HEK293T (cell line): ENCODE data around the gene CIB1.

Experiments used
- CTCF ChIA-PET: fragments of 350-600 bp; formaldehyde crosslinking; extraction: SDS; loops from one replicate; lab custom pipeline; 2021; ENCODE audit warnings: antibody characterized with exemption, inconsistent platforms; lab: Yijun Ruan, JAX
- POLR2A ChIA-PET: fragments of 350-600 bp; formaldehyde crosslinking; extraction: SDS; loops from one replicate; lab custom pipeline; 2020; ENCODE audit warnings: antibody characterized with exemption, inconsistent platforms; lab: Yijun Ruan, JAX
- DNase-seq: peaks from one replicate; pipeline ENCODE4 v3.0.0; 2012; ENCODE audit warnings: mixed read lengths; ENCODE audit errors: extremely low spot score
- ARNT ChIP-seq: fragments of 450-650 bp; IDR thresholded peaks from 2 replicates; pipeline ENCODE4 v1.6.1; 2017; ENCODE audit warnings: mild to moderate bottlenecking
- BHLHE40 ChIP-seq: fragments of 450-650 bp; IDR thresholded peaks from 2 replicates; pipeline ENCODE4 v1.6.1; 2016; ENCODE audit warnings: mild to moderate bottlenecking, moderate library complexity, borderline replicate concordance
- CTBP1 ChIP-seq: fragments of 450-650 bp; IDR thresholded peaks from 2 replicates; pipeline ENCODE4 v1.6.1; 2016; ENCODE audit warnings: borderline replicate concordance
- ELF4 ChIP-seq: fragments of 450-650 bp; IDR thresholded peaks from 2 replicates; pipeline ENCODE4 v1.6.1; 2017; ENCODE audit warnings: antibody characterized with exemption
- FOXA1 ChIP-seq: fragments of 450-650 bp; IDR thresholded peaks from 2 replicates; pipeline ENCODE4 v1.6.1; 2016; ENCODE audit warnings: mild to moderate bottlenecking
- FOXK2 ChIP-seq: fragments of 450-650 bp; IDR thresholded peaks from 2 replicates; pipeline ENCODE4 v1.6.1; 2016; ENCODE audit warnings: mild to moderate bottlenecking
- FOXM1 ChIP-seq: fragments of 450-650 bp; IDR thresholded peaks from 2 replicates; pipeline ENCODE4 v1.6.1; 2017; ENCODE audit warnings: mild to moderate bottlenecking, borderline replicate concordance
- HDGF ChIP-seq: fragments of 450-650 bp; IDR thresholded peaks from 2 replicates; pipeline ENCODE4 v1.6.1; 2017; ENCODE audit warnings: antibody characterized with exemption, borderline replicate concordance
- L3MBTL2 ChIP-seq: fragments of 450-650 bp; conservative IDR thresholded peaks from 2 replicates; pipeline ENCODE4 v1.6.1; 2016; ENCODE audit warnings: mild to moderate bottlenecking
- LEF1 ChIP-seq: fragments of 450-650 bp; IDR thresholded peaks from 2 replicates; pipeline ENCODE4 v1.6.1; 2017; ENCODE audit warnings: mild to moderate bottlenecking, borderline replicate concordance
- NFRKB ChIP-seq: fragments of 450-650 bp; IDR thresholded peaks from 2 replicates; pipeline ENCODE4 v1.6.1; 2016; ENCODE audit warnings: mild to moderate bottlenecking, moderate library complexity
- PKNOX1 ChIP-seq: fragments of 450-650 bp; IDR thresholded peaks from 2 replicates; pipeline ENCODE4 v1.6.1; 2016
- SP1 ChIP-seq: fragments of 450-650 bp; IDR thresholded peaks from 2 replicates; pipeline ENCODE4 v1.6.1; 2017
- SUZ12 ChIP-seq: fragments of 450-650 bp; IDR thresholded peaks from 2 replicates; pipeline ENCODE4 v1.6.1; 2016; ENCODE audit warnings: mild to moderate bottlenecking
- TARDBP ChIP-seq: fragments of 450-650 bp; IDR thresholded peaks from 2 replicates; pipeline ENCODE4 v1.6.1; 2016
- ZNF384 ChIP-seq: fragments of 450-650 bp; IDR thresholded peaks from 2 replicates; pipeline ENCODE4 v1.6.1; 2016

CIB1 gene

DNA sequence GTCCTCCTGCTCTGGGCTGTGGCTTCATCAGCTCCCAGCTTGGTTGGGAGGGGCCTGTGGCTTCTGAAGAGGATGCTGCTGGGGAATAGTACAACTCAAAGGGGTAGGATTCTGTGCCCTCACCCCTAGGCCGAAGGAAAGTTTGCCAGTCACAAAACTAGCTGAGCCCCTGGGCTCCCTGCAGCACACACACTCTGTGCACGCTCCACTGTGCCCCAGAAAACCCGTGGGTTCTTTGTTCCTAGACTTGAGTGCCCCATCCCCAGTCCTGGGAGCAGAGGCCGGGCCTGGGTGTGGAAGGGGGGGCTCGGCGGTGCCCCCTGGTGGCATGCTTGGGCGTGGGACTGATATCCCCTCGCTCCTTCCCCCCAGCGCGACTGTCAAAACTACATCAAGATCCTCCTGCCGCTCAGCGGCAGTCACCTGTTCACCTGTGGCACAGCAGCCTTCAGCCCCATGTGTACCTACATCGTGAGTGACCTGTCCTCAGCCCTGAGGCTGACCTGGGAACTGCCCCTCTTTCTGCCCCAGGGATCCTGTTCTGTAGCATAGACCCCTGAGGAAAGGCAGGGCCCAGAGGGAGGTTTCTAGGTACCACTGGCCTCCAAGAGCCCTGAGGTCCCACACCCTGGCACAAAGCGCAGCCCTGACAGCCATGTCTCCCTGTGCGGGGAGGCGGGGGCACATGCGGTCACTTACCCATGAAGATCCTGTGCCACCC lies 14.2 kb downstream of the CIB1 start:
- CTCF ChIA-PET, result interaction anchor here (0.8 to 2.3 kb wide), 3 partner anchors 19 to 77 kb away, joined by 3 to 11 read pairs (median 3); partner anchors contain the start of gene SEMA4B
- POLR2A ChIA-PET, result interaction anchor here (0.9 kb wide), 1 partner anchor 19 kb away, joined by 3 read pairs; the partner anchor contains the start of gene SEMA4B
- TF ChIP-seq ELF4, result no peak
- TF ChIP-seq FOXA1, result no peak
- no peak for TF ChIP-seq PKNOX1
- TF ChIP-seq ZNF384, result no peak
- DNase-seq, result peak; percentile 81

DNA sequence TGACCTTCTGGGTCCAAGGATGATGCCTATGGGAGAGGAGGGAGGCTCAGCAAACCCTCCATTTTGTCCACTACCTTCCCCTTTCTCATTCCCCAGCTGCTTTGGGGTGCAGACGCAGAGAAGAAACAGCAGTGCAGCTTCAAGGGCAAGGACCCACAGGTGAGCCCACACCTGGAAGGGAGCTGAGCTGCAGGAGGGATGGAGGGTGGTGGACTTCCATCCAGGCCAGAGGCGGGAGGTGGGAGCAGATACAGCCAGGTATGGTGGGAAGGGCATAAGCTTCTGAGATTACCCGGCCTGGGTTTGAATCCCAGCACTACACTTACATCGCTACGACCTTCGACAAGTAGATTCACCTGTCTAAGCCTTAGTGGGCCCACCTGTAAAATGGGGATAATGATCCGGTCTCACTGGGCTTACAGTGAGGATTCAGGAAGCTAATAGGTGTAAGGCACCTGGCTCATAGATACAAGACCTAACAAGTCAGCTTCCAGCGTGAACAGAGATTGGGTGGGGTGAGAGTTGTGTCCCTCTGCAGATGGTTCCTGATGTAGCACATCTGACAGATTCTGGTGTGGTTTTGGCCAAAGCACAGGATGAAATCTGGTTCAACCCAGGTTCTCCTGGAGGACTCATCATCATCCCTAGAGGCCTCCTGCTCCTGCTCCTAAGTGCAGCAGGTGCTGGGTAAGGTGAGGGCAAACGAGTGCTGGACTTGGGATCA lies 15.9 kb downstream of the CIB1 start:
- no peak for DNase-seq
- ChIA-PET CTCF (interaction anchor here (2.3 kb wide), 1 partner anchor 75 kb away, joined by 11 read pairs; no protein-coding TSS in a partner anchor), POLR2A (interaction anchor here (1.0 to 1.3 kb wide), 2 partner anchors 16 to 17 kb away, joined by 3 read pairs; partner anchors contain the start of genes CIB1 and SEMA4B)
- TF ChIP-seq TARDBP (no peak), HDGF (no peak), L3MBTL2 (no peak), FOXA1 (no peak), ELF4 (no peak), LEF1 (no peak), PKNOX1 (no peak), SUZ12 (no peak), BHLHE40 (no peak), ZNF384 (no peak), FOXK2 (no peak), CTBP1 (no peak), FOXM1 (no peak), SP1 (no peak), NFRKB (no peak), ARNT (no peak)

DNA sequence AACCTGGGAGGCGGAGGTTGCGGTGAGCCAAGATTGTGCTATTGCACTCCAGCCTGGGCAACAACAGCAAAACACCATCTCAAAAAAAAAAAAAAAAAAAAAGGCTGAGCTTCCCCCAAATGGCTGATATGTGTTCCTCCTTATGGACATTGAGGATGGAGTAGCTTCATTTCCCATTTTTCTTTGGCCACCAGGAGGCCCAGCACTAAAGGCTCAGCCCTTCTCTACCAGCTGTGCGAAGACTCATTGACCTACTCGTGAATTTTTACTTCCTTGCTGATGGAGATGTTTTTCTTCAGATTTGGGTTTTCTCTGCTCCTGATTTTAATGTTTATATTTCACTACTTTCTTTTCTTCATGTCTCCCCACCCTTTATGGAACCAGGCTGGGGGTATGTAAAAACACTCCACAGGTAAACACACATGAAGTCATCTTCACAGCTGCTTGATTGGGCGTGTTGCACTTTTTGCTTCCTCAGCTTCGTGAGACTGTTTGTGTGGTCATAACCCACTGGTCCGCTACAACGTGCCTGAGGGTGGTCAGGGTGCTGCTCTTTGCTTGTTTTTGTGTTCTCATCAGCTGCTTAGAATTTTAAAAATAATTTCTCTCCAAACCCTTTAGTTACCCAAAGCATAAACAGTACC lies 19.1 kb downstream of the CIB1 start:
- no peak for TF ChIP-seq ZNF384
- TF ChIP-seq L3MBTL2, result no peak
- TF ChIP-seq HDGF, result no peak
- TF ChIP-seq CTBP1, result no peak
- no peak for TF ChIP-seq NFRKB
- TF ChIP-seq FOXM1, result no peak
- TF ChIP-seq BHLHE40, result no peak
- no peak for TF ChIP-seq LEF1
- no peak for TF ChIP-seq TARDBP
- TF ChIP-seq PKNOX1, result no peak
- TF ChIP-seq FOXK2, result no peak
- no peak for TF ChIP-seq SP1
- TF ChIP-seq ARNT, result no peak
- TF ChIP-seq FOXA1, result no peak
- no peak for TF ChIP-seq SUZ12
- no peak for TF ChIP-seq ELF4
- ChIA-PET POLR2A (interaction anchor here (1.4 kb wide), 1 partner anchor 14 kb away, joined by 5 read pairs; the partner anchor contains the start of gene SEMA4B), CTCF (interaction anchor here (0.6 to 2.6 kb wide), 7 partner anchors 15 to 237 kb away, joined by 3 to 8 read pairs (median 5); partner anchors contain the start of genes CIB1, GDPGP1, SEMA4B and TTLL13)
- DNase-seq, result peak; percentile 52

GRCh38 chr15:90213818-90214204 lies 19.9 kb downstream of the CIB1 start:
- CTCF ChIA-PET, result interaction anchor here (0.7 to 1.5 kb wide), 4 partner anchors 14 to 1094 kb away, joined by 3 to 7 read pairs (median 4); partner anchors contain the start of genes SEMA4B and TTLL13
- TF ChIP-seq LEF1 (no peak), L3MBTL2 (no peak), FOXA1 (no peak), ZNF384 (no peak), TARDBP (no peak), ARNT (no peak), CTBP1 (no peak), HDGF (no peak), NFRKB (no peak), BHLHE40 (no peak), SUZ12 (no peak)
- POLR2A ChIA-PET, result interaction anchor here (1.4 kb wide), 1 partner anchor 13 kb away, joined by 5 read pairs; the partner anchor contains the start of gene SEMA4B
- DNase-seq, result no peak

DNA sequence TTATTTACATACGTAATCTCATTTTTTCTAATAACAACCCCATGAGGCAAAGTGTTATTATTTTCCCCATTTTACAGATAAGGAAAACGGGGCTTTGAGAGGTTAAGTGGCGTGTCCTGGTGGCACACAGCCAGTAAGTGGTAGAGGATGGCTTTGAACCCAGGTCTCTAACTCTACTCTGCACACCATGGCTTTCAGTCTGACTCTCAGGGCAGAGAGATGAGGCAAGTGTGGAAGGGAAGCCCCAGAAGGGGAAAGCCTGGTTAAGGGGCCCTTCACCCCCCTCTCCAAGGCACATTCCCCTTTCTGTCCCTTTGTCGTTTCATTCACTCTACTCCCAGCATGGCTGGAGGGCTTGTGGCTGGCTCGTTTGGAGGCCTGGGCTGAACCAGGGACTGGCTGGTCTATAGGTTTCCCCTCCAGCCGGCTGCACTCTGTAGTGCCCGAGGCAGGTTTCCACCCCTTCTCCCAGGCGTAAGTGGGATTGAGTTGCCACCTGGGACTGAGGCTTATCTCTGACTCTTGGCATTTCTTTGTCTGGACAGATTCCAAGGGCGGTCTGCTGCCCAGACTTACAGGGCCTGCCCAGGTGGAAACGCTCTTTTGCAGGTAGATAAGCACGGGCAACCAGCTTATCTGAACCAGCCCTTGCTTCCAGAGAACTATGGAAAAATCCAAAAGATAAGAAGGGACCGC lies 20.5 kb downstream of the CIB1 start:
- TF ChIP-seq CTBP1 (no peak), BHLHE40 (no peak), SUZ12 (no peak), SP1 (no peak), PKNOX1 (no peak), ELF4 (no peak), ZNF384 (no peak), TARDBP (no peak), NFRKB (no peak), L3MBTL2 (no peak), ARNT (no peak), FOXM1 (no peak), FOXA1 (no peak), LEF1 (no peak), HDGF (no peak)
- CTCF ChIA-PET, result interaction anchor here (0.7 to 1.6 kb wide), 4 partner anchors 8 to 1093 kb away, joined by 3 to 5 read pairs (median 4); partner anchors contain the start of gene TTLL13
- POLR2A ChIA-PET, result interaction anchor here (1.1 to 1.4 kb wide), 2 partner anchors 12 kb away, joined by 4 to 5 read pairs; partner anchors contain the start of gene SEMA4B
- DNase-seq, result no peak
